NOMO-1 (cell line): Measurements from ENCODE around the gene TRAPPC3L.

Experiments
- DNase-seq, 2 experiments: peaks; one replicate each; lab custom pipeline; 2025; ENCODE audit not compliant: unreplicated experiment in 2 of 2; lab: John Stamatoyannopoulos, UW

Gene TRAPPC3L

DNA sequence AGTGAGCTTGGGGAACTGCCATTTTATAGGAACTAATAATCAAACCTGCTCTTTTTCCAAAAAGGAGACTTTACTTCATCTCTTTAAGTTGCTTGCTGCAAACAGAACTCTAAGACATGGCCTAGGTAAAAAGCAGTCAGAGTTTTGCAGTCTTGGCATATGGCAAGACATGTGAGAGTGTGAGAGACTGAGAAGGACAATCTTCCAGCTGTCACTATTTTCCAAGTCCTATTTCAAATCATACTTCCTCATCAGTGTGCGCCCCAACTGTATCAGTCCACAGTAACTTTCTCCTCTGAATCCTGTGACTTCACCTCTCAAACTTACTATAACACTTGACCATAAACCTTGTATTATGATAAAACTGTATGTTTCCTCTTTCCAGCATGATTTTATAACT lies 74.0 kb downstream of the TRAPPC3L start:
- DNase-seq: no peak

DNA sequence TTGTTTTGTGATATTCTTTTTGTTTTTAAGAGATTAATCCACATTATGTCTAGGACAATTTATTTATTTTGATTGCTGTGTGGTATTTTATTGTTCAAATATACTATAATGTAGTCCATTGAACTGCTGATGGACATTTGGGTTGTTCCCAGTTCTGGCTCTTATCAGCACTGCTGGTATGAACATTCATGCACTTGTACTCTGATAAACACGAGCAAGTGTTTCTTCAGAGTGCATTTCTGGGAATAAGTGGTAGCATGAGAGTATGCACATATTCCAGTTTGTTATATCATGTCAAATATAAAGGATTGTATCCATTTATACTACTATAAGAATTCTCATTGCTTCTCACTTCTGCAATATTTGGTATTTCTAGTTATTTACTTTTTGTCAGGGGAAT lies 77.2 kb downstream of the TRAPPC3L start:
- DNase-seq: no peak

GRCh38 chr6:116467514-116467913 lies 78.0 kb downstream of the TRAPPC3L start:
- DNase-seq: no peak

DNA sequence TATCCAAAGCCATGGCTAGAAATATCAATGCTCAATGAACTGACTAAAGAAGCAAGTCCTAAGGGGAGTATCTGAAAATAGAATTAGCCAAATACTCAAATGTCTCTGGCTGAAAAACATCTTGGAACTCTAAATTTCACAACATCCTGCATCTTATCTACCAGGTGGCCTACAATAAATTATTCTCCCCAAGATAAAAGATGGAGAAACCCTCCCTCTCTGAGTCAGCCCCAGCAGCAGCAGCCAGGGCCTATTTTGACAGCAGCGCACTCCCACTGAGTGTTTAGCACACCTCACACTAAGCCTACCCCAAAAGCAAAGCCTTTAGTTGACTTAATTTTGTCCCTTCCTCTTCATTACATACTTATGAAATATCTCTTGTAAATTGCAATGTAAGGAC lies 78.4 kb downstream of the TRAPPC3L start:
- DNase-seq: no peak

- DNase-seq: peak; percentile 48 to 83
These were observed 80.2 kb downstream of the TRAPPC3L start for GRCh38 chr6:116465246-116465645.

- no peak for DNase-seq
These were observed 82.2 kb downstream of the TRAPPC3L start for GRCh38 chr6:116463301-116463700.

GRCh38 chr6:116461932-116462885 lies 83.3 kb downstream of the TRAPPC3L start:
- DNase-seq: peak; percentile 45 to 63

DNA sequence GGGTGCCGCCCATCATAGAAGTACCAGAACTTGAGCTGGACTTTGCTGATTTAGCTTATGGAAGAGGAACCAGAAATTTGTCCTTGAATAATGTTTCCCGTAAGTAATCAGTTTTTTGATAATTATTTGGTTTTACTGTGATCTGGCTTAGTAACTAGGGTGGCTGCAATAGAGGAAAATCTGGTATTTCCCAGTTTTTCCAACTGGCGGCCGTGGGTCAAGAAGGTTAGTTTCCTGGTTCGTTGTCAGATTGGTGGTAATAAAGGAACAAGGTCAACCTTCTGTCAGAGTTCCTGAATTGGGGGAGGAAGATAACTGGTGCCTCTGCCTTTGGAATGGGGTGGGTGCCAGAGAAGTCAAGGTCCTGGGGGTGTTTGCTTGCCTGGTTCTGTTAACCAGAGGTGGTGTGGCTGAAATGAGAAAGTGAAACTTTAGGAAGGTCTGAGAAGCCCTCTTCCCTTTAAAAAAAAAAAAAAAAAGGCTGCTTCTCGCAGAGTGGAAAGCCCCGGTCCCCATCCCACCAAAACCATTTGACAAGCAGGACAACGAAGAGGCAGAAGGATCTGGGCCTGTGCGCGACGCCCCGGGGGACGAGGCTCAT lies 84.1 kb downstream of the TRAPPC3L start, which contains the start of gene CALHM6:
Gene CALHM6 (plus strand): TSS at position 45 of the 601 bp plus-strand sequence. CDS start 555 bp downstream, at position 600.
- no peak for DNase-seq

GRCh38 chr6:116459927-116460326 lies 85.6 kb downstream of the TRAPPC3L start:
- no peak for DNase-seq

GRCh38 chr6:116458264-116458663 lies 87.2 kb downstream of the TRAPPC3L start:
- no peak for DNase-seq

GRCh38 chr6:116456927-116457326 lies 88.6 kb downstream of the TRAPPC3L start:
- no peak for DNase-seq

DNA sequence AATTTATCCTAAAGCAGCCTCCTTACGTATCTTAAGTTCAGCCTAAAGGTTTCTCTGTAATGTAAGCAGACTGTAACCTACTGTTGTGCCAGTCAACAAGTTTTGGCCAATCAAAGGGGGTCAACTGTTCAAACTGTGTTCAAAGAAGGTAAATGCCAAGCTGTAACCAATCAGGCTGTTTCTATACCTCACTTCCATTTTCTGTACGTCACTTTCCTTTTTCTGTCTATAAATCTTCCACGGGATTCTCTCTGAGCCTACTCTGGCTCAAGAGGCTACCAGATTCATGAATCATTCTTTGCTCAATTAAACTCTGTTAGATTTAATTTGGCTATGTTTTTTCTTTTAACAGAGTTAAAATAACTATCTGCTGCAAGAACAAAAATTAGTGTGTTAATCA lies 89.4 kb downstream of the TRAPPC3L start:
- DNase-seq: no peak

DNA sequence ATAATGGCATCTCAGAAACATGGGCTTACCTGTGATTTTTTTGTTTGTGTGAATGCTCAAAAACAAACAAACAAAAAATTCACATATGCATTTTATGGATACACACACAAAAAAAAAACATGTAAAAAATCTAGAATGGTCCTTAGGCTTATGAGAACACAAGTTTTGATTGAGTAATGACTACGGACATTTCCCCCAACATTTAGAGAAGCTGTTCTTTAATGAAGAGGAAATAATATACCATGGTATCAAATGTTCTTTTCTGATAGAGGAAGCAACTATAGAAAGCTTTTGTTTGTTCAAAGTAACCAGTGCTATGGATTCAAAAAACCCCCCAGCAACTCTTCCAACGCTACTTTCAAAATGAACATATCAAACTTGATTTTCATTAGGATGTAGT lies 93.0 kb downstream of the TRAPPC3L start:
- no peak for DNase-seq

GRCh38 chr6:116451916-116452315 lies 93.6 kb downstream of the TRAPPC3L start:
- no peak for DNase-seq

- peak; percentile 43 to 91 for DNase-seq
These were observed 94.4 kb downstream of the TRAPPC3L start for GRCh38 chr6:116450769-116451740.

DNA sequence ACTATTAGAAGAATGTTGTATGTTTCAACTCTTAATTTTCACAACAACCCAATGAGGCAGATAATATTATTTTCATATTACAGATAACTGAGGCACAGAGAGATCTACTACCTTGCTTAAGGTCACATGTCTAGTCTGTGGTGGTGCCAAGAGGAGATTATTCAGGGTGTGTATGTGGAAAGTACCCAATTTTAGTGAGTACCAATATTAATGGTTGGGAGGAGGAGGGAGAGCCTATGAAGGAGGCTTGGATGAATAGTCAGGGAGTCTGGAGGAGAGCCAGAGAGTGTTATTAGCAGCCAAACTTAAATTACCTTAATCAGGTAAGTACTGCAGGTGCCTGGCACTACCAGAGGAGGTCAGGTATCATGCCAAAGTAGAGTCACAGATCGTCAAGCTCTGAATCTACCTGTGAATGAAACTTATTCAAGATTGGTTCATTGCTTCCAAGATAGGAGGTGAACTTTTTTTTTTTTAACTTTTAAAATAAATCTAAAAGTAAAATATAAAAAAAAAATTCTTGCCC lies 95.2 kb downstream of the TRAPPC3L start:
- DNase-seq: no peak

GRCh38 chr6:116449565-116449964 lies 95.9 kb downstream of the TRAPPC3L start:
- no peak for DNase-seq

GRCh38 chr6:116447496-116448011 lies 97.9 kb downstream of the TRAPPC3L start:
- peak; percentile 49 to 86 for DNase-seq

GRCh38 chr6:116447052-116447451 lies 98.4 kb downstream of the TRAPPC3L start:
- no peak for DNase-seq

- DNase-seq: peak; percentile 56 to 90
These were observed 99.1 kb downstream of the TRAPPC3L start for GRCh38 chr6:116446399-116446798.
